ENCODE measurements around the gene C16orf86.

C16orf86 gene

GRCh38 chr16:67658849-67659674, 7.6 kb upstream of the C16orf86 start:
- H3K4me3 ChIP-seq (ENCODE audit: low read length), result peak overlapping the region; percentile 93
- no peak for DNase-seq (ENCODE audit: low read depth)
- TF ChIP-seq, protein P1, sequence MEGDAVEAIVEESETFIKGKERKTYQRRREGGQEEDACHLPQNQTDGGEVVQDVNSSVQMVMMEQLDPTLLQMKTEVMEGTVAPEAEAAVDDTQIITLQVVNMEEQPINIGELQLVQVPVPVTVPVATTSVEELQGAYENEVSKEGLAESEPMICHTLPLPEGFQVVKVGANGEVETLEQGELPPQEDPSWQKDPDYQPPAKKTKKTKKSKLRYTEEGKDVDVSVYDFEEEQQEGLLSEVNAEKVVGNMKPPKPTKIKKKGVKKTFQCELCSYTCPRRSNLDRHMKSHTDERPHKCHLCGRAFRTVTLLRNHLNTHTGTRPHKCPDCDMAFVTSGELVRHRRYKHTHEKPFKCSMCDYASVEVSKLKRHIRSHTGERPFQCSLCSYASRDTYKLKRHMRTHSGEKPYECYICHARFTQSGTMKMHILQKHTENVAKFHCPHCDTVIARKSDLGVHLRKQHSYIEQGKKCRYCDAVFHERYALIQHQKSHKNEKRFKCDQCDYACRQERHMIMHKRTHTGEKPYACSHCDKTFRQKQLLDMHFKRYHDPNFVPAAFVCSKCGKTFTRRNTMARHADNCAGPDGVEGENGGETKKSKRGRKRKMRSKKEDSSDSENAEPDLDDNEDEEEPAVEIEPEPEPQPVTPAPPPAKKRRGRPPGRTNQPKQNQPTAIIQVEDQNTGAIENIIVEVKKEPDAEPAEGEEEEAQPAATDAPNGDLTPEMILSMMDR (IDR thresholded peaks at IDR 0.05; ENCODE audit: insufficient read depth, low read depth, low read length, missing control alignments), result no peak

- peak within 1 kb of the TSS; percentile 93 for H3K4me3 ChIP-seq (ENCODE audit: low read length)
- DNase-seq (ENCODE audit: low read depth), result peak; percentile 91
- TF ChIP-seq, protein P1 (IDR thresholded peaks at IDR 0.05; ENCODE audit: insufficient read depth, low read depth, low read length, missing control alignments), result no peak
Measured at GRCh38 chr16:67659675-67660563, 6.7 kb upstream of the C16orf86 start, which contains the start of gene ACD. Gene ACD, minus strand, starts transcription at chr16:67660260. Its CDS starts 40 bp downstream, at chr16:67660220.

DNA sequence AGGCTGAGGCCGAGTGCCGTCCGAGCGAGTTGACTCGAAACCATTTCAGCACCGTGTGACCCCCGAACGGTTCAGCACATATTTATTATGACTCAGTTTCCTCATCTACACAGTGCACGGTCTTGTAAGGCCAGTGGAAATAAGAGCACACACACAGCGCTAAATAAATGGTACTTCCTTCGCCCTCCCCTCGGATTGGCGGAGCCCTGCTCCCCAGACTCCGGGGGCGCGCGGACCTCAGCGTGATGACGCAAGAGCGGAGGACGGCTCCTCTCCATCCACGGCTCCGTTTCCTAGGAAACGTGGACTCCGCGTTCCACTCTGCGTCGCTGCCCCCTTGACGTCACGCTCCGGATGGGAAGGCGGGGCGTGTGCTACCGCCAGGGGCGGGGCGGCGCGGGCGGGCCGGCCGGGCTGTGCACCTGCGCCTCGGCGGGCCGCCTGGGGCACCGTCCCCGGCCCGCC, 6.0 kb upstream of the C16orf86 start, which contains the start of gene PARD6A:
Gene PARD6A, plus strand, starts transcription at position 397 of the 465 bp plus-strand sequence. CDS start 79 bp downstream, outside the sequence.
- TF ChIP-seq, protein P1 (IDR thresholded peaks at IDR 0.05; ENCODE audit: insufficient read depth, low read depth, low read length, missing control alignments), result no peak
- DNase-seq (ENCODE audit: low read depth), result peak; percentile 91
- peak within 1 kb of the TSS; percentile 93 for H3K4me3 ChIP-seq (ENCODE audit: low read length)

GRCh38 chr16:67661101-67661761, 5.4 kb upstream of the C16orf86 start:
- peak overlapping the region; percentile 42 for H3K4me3 ChIP-seq (ENCODE audit: low read length)
- TF ChIP-seq, protein P1 (IDR thresholded peaks at IDR 0.05; ENCODE audit: insufficient read depth, low read depth, low read length, missing control alignments), result no peak
- DNase-seq (ENCODE audit: low read depth), result peak; percentile 61

DNA sequence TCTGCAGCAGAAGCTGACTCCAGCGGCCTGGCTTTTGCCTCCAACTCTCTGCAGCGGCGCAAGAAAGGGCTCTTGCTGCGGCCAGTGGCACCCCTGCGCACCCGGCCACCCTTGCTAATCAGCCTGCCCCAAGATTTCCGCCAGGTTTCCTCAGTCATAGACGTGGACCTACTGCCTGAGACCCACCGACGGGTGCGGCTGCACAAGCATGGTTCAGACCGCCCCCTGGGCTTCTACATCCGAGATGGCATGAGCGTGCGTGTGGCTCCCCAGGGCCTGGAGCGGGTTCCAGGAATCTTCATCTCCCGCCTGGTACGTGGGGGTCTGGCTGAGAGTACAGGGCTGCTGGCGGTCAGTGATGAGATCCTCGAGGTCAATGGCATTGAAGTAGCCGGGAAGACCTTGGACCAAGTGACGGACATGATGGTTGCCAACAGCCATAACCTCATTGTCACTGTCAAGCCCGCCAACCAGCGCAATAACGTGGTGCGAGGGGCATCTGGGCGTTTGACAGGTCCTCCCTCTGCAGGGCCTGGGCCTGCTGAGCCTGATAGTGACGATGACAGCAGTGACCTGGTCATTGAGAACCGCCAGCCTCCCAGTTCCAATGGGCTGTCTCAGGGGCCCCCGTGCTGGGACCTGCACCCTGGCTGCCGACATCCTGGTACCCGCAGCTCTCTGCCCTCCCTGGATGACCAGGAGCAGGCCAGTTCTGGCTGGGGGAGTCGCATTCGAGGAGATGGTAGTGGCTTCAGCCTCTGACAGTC, 4.5 kb upstream of the C16orf86 start:
- no peak overlapping the region for H3K4me3 ChIP-seq (ENCODE audit: low read length)
- no peak for DNase-seq (ENCODE audit: low read depth)
- TF ChIP-seq, protein P1 (IDR thresholded peaks at IDR 0.05; ENCODE audit: insufficient read depth, low read depth, low read length, missing control alignments), result no peak

GRCh38 chr16:67662653-67663010, 4.0 kb upstream of the C16orf86 start:
- H3K4me3 ChIP-seq (ENCODE audit: low read length), result no peak overlapping the region
- DNase-seq (ENCODE audit: low read depth), result no peak
- TF ChIP-seq, protein P1 (IDR thresholded peaks at IDR 0.05; ENCODE audit: insufficient read depth, low read depth, low read length, missing control alignments), result no peak
